PFSK-1 (cell line): ENCODE measurements around the gene RAB4A.

Experiments used
- FOXP2 ChIP-seq: optimal IDR thresholded peaks from 2 replicates; pipeline ENCODE3; 2011; ENCODE audit warnings: borderline replicate concordance, control low read depth, inconsistent platforms; ENCODE audit not compliant: insufficient read depth; ENCODE audit errors: extremely low read length, extremely low read depth
- POLR2AphosphoS5 ChIP-seq: IDR thresholded peaks from 2 replicates; pipeline ENCODE4 v1.6.1; 2012; ENCODE audit warnings: low read depth, mild to moderate bottlenecking, control low read depth, low read length, moderate library complexity
- SIN3A ChIP-seq: IDR thresholded peaks from 2 replicates; pipeline ENCODE4 v1.6.1; 2012; ENCODE audit warnings: mild to moderate bottlenecking, low read length, moderate library complexity, borderline replicate concordance; ENCODE audit not compliant: insufficient read depth
- TAF1 ChIP-seq: IDR thresholded peaks from 2 replicates; pipeline ENCODE4 v1.6.1; 2012; ENCODE audit warnings: low read length, control low read depth, borderline replicate concordance; ENCODE audit not compliant: insufficient read depth
- TF ChIP-seq, protein P1 (sequence below), 2 experiments: IDR thresholded peaks; 2 replicates each; pipeline versions ENCODE4 v1.6.1 to v1.8.0; 2011 to 2012; ENCODE audit warnings: low read depth in 2 of 2, low read length in 2 of 2, control low read depth in 1 of 2, inconsistent platforms in 1 of 2, mild to moderate bottlenecking in 1 of 2, moderate library complexity in 1 of 2; ENCODE audit not compliant: insufficient read depth in 1 of 2

The RAB4A gene

DNA sequence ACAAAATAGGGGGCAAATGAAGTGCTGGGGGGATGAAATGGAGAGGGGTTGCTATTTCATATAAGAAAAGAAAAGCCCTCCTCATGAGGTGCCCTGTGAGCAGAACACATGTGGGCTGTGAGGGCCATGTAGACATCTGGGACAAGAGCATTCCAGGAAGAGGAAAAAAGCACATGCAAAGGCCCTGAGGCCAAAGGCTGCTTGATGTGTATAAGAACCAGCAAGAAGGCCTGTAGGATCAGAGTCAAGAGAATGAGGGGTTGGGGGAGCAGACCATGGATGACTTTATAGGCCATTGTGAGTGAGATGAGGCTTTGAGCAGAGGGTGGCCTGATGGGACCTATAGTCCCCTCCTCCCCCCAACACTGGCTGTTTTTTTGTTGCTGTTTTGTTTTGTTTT is 7.7 kb upstream of the RAB4A start:
- TF ChIP-seq SIN3A, result no peak
- TF ChIP-seq, protein P1, sequence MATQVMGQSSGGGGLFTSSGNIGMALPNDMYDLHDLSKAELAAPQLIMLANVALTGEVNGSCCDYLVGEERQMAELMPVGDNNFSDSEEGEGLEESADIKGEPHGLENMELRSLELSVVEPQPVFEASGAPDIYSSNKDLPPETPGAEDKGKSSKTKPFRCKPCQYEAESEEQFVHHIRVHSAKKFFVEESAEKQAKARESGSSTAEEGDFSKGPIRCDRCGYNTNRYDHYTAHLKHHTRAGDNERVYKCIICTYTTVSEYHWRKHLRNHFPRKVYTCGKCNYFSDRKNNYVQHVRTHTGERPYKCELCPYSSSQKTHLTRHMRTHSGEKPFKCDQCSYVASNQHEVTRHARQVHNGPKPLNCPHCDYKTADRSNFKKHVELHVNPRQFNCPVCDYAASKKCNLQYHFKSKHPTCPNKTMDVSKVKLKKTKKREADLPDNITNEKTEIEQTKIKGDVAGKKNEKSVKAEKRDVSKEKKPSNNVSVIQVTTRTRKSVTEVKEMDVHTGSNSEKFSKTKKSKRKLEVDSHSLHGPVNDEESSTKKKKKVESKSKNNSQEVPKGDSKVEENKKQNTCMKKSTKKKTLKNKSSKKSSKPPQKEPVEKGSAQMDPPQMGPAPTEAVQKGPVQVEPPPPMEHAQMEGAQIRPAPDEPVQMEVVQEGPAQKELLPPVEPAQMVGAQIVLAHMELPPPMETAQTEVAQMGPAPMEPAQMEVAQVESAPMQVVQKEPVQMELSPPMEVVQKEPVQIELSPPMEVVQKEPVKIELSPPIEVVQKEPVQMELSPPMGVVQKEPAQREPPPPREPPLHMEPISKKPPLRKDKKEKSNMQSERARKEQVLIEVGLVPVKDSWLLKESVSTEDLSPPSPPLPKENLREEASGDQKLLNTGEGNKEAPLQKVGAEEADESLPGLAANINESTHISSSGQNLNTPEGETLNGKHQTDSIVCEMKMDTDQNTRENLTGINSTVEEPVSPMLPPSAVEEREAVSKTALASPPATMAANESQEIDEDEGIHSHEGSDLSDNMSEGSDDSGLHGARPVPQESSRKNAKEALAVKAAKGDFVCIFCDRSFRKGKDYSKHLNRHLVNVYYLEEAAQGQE (IDR thresholded peaks at IDR 0.05; ENCODE audit: insufficient read depth in 1 of 2, low read depth in 2 of 2, low read length in 2 of 2), result no peak
- TF ChIP-seq TAF1, result no peak
- no peak for TF ChIP-seq FOXP2
- no peak for TF ChIP-seq POLR2AphosphoS5

DNA sequence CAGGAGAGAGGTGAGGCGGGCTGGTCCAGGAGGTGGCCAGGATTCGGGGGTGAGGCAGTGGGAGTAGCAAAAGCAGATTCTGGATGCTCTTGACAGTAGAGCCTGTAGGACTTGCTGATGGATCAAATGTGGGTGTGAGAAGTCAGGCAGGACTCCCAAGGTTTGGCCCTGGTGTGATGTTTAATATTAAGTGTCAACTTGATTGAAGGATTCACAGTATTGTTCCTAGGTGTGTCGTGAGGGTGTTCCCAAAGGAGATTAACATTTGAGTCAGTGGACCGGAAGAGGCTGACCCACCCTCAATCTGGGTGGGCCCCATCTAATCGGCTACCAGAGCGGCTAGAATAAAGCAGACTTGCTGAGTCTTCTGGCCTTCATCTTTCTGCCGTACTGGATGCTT is 6.8 kb upstream of the RAB4A start:
- no peak for TF ChIP-seq POLR2AphosphoS5
- no peak for TF ChIP-seq TAF1
- TF ChIP-seq, protein P1 (IDR thresholded peaks at IDR 0.05; ENCODE audit: insufficient read depth in 1 of 2, low read depth in 2 of 2, low read length in 2 of 2), result no peak
- TF ChIP-seq SIN3A, result no peak
- no peak for TF ChIP-seq FOXP2

DNA sequence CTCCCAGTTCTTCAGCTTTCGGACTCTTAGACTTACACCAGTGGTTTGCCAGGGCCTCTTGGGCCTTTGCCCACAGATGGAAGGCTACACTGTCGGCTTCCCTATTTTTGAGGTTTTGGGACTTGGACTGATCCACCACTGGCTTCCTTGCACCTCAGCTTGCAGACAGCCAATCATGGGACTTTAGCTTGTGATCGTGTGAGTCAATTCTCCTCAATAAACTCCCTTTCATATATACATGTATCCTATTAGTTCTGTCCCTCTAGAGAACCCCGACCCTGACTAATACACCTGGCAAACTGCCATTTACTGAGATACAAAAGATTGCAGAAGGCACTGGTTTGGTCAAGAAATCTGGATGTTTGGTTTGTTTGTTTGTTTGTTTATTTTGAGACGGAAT is 6.4 kb upstream of the RAB4A start:
- TF ChIP-seq TAF1 (no peak), POLR2AphosphoS5 (no peak), FOXP2 (no peak), SIN3A (no peak)
- TF ChIP-seq, protein P1 (IDR thresholded peaks at IDR 0.05; ENCODE audit: insufficient read depth in 1 of 2, low read depth in 2 of 2, low read length in 2 of 2), result no peak

DNA sequence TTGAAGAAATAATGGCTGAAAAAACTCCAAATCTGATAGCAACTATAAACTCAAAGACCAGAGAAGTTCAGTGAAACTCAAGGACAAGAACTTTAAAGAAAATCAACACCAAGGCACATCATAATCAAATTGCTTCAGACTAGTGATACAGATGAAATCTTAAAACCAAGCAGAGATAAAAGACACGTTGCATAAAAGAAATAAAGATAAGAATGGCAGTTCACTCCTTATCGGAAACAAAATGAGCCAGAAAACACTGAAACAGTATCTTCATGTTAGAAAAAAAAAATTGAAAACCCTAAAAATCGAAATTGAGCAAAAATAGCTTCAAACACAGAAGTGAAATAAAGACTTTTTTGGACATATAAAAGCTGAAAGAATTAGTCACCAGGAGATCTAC is 4.6 kb upstream of the RAB4A start:
- TF ChIP-seq FOXP2 (no peak), SIN3A (no peak), POLR2AphosphoS5 (no peak), TAF1 (no peak)
- TF ChIP-seq, protein P1 (IDR thresholded peaks at IDR 0.05; ENCODE audit: insufficient read depth in 1 of 2, low read depth in 2 of 2, low read length in 2 of 2), result no peak
